Left forelimb (tissue), 1 donor: ENCODE data around the gene ATP10A.

Experiments
- DNase-seq: peaks from one replicate; pipeline ENCODE4 v3.0.0-alpha.2; 2018; ENCODE audit warnings: low spot score

ATP10A gene

DNA sequence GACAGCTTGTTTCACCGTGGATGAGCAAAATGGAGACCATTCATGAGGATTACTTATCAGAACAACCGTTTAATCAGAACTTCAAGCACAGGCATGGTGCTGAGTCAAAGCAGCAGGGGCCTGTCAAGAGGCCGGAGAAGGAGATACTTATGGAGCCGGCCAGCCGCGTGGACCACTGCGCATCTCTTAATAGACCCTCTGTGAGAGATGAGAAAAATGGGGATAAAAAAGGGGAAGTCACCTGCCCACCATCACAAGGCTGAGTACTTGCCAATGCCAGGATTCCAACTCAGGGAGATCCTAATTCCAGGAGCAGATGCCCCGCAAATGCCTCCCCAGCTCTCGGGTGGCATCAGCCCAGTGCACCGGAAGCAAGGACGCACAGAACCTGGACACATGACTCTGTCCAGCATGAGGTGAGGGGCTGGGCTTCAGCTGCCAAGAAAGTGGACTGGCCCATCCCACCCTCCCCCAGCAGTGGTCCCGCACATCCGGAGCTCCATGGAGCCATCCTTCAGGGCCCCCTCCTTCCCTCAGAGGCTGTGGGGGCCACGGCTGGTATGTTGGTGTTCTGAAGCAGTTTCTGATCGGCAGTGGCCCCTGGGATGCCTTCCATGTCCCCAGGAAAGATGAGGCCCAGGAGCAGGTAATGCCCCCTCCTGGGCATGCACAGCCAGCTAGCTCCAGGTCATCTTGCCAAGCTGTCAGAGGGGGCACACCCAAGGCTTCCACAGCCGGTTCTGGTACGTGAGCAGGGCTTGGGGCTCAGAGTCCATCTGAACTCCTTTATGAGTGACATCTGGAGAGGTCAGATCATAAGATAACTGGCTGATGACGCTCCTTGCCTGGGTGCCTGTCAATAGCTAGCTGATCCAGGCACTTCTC is 143.8 kb downstream of the ATP10A start:
- no peak for DNase-seq

DNA sequence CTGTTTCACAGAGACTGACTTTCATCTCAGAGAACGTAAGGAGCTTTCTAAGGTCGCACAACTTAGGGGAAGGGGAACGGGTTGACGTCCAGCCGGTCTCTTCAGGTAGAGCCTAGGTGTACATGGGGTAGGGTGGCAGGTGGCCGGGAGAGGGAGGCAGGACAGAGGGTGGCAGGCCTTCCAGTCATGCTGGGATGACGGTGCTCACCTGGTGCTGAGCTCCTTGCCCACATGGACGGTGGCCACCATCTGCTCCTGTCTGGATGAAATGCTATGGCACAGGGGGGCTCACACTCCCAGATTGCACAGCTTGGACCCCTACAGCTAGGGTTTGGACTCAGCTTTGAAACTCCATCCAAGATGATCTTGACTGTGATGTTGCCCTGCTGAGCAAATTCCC is 144.5 kb downstream of the ATP10A start:
- DNase-seq: no peak

DNA sequence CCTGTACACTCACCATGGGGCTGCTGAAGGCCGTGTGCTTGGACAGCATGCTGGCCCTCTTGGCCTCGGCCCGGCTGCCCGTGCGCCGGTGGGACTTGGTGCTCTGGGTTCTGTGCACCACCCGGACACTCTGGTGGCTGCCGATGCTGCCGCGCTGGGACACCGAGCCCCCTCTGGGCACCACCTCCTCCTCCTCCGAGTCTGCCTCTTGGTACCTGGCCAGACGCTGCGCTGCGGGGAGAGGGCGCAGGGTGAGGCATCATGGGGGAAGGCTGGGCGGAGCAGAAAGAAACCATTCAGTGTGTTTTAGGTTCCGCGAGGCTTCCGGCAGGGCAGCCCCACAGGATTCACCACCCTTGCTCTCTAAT is 145.0 kb downstream of the ATP10A start:
- no peak for DNase-seq

DNA sequence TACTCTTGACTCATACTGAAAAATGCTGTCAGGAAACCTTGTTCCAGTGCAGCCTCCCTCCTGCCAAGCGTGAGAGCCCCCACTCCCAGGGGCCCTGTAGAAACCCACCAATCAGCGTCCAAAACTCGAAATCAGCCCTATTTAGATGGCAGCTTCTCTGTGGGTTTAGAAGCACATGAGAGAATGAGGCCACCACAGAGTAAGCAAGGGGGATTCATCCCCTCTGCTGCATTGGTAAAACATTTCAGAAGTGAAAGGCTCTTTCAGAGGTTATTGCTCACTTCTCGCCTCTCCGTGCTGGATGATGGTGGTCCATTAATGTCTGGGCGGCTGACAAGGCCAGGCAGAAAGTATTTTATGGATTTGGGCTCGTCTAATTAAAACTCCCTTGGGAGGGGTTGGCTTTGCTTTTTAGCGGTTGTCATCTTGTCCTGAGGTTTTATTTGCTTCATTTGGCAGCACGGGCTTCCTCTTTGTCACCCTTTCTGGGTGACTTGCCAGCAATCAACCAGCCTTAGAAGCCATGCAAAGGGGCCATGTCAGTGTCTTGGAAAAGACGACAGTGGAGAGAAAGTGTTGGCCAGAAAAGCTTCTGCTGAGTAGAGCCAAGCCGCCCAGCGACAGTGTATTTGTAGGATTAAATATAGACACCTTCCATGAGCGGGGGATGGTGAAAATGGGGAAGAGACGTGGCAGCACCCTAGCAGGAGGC is 145.5 kb downstream of the ATP10A start:
- DNase-seq: no peak

DNA sequence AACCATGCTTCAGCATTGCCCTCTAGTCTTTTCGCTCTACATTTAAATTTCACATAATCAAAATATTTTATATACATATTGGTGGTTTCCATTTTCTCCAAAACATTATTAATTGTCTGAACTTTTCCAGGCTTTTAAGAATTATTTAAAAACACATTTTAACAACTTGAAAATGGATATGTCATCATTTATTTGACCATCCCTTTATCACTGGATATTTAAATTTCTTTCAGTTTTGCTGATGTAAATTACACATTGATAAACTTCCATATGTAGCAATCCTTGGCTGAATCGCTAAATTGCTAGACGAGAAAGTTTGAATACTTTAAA is 146.0 kb downstream of the ATP10A start:
- DNase-seq: no peak

DNA sequence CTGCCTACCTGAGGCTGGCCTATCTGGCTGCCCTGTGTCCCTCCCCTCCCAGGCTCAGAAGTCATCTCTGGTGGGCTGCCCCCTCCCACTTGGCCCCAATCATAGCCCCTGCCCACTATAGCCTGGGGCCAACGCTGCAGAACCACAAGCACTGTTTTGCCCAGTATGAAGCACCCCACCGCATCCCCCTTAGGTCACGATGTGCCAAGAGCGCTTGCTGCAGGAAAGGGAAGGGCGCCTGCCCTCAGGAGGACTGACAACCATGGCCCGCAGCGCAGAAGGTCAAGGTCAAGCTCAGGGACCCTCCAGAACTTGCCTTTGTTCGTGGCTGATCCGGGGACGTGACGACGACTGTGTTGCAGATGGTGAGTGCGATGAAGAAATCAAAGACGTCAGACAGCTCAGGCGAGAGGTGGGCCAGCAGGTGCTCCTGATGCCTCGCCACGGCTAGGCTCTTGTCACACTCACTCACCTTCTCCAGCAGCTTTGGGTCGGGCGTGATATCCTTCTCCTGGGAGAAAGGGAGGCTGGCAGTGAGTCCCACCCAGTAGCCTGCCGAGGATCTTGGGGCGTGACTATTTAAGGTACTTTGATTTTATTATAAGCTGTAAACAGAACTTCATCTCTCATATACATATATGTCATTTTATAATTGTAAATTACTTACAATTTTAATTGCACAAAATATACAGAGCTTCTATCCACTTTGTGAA is 146.6 kb downstream of the ATP10A start:
- no peak for DNase-seq

DNA sequence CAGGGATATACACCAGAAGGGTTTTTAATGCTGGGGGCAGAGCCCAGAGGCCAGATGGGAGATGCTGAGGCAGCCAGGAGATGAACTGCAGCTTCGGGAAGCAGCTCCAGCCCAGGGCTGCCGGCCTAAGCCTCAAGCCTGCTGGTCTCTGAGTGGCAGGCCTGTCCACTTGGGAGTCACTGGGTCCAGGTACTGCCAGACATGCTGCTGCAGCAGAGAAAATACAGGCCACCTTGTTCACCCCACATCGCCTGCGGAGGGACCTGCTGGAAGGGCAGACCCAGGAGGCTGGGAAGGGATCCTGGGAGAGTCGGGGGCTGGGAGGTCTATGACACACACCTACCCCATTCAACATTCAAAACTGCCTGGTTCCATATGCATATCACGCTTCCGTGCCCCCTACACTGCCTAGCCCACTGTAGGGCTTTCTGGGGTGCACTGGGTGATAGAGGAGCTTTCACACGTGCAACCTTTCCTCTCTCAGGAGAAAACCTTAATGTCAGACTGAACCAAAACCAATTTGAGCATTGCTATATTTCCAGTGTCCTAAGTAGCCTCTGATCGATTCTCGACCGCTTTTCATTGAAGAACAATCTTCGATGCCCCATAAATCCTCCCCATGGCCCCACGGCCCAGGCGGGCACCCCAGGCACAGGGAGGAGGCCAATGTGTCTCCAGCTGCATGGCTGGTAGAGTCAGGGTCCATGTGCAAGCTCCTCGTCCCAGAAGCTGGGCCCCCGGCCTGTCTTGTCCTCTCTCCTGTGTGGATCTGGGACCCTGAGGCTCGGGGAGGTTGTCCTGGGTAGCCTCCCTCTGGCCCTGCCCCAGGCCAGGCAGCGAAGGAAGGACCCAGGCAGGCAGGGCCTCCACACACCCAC is 147.4 kb downstream of the ATP10A start:
- no peak for DNase-seq

DNA sequence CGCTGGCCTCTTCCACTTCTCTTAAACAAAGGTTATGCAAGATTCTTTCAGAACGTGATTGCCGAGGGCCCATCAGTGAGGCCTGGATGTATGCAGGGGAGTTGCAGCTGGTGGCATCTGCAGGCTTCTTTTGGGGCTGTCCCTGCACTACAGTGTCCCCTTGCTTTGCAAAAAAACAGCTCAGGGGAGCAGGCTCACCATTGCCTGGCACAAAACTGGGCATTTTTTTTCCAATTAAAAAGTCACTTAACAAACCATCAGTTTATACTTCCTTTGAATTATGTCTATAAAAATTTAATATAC is 148.6 kb downstream of the ATP10A start:
- DNase-seq: no peak

DNA sequence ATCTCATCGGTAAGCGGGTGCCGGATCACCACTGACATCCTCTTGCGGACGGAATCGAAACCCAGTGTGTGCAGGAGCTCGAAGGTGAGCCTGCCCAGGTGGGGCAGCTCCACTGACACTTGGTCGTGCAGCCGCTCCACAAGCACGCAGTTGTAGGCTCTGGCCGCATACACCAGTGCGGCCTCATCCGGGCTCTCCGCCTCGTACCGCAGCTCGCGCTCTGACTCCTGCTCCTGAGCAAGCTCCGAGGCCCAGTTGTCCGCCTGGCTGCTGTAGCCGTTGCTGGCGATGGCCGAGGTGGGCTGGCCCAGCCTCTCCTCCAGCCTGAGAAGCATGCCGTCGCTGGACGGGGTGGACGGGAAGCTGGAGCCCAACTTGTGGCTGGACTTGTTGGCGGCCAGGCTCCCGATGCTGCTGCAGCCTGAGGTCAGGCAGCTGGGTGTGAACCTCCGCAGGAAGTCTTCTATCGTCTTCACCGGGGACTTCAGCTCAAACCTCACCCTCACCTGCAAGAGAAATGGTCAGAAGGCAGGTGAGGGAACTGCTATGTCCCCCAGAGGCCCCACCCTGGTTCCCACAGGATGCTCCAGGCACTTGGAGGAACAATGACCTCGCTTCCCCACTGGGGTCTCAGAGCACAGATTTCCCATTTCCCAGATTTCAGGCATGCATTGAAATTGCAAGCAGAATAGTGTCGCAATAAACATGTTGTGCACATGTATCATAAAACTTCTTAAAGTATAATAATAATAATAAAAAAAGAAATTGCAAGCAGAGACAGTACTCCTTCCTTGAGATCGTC is 149.2 kb downstream of the ATP10A start:
- DNase-seq: no peak

- DNase-seq: no peak
These were observed 150.2 kb downstream of the ATP10A start for GRCh38 chr15:25712961-25713355.

DNA sequence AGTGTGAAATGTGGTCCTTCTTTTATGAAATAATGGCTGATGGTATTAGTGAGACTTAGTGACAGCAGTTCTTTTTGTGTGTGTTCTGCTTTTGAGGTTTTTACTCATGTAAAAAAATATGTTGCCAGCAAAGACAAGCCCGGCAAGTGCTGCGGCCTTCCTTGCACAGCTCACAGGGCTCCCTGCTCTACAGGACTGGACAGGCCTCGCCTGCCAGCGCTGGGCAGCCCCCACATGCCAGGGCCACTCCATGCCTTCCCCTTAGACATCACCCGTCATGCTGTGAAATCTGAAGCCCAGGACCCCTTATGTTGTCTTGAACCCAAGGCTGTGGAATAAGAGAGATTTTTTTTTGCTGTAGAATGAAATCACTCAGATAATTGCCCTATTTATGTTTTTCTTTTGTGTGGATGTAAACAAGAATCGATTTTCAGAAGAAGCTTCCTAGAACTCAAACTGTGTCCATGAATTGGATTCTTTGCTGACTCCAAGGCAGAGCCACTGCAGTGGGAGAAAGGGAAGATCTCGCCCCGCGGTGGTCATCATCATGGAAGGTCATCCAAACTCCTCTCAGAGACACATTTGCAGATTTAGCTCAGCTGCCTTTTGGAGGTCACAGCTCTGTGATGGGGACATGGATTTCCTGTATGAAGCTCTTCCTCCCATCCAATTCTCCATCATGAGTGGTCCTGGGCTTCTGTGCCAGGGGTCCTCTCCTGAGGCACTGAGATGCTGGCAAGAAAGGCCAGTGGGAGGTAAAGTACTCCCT is 150.8 kb downstream of the ATP10A start:
- no peak for DNase-seq

GRCh38 chr15:25711691-25712090 is 151.4 kb downstream of the ATP10A start:
- peak; percentile 34 for DNase-seq

- DNase-seq: peak; percentile 36
These were observed 152.0 kb downstream of the ATP10A start for GRCh38 chr15:25711164-25711563.

DNA sequence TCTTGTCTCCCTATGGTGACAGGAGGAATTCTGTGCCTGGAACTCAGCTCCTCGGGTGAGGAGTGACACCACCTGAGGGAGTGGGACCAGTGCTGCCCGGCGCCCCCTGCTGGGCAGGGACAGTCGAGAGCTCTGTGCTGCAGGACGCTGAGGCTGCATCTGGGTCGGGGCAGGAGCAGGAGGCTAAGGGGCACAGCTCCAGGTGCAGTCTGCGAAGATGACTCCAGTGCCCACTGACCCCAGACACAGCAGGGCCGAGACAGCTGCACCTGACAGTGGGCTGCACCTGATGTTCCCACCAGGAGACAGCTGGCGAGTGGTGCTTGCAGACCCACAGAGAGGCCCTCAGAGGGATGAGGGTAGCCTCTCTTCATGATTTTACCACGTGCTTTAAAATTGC is 152.9 kb downstream of the ATP10A start:
- no peak for DNase-seq

GRCh38 chr15:25709437-25710159 is 153.5 kb downstream of the ATP10A start:
- no peak for DNase-seq

DNA sequence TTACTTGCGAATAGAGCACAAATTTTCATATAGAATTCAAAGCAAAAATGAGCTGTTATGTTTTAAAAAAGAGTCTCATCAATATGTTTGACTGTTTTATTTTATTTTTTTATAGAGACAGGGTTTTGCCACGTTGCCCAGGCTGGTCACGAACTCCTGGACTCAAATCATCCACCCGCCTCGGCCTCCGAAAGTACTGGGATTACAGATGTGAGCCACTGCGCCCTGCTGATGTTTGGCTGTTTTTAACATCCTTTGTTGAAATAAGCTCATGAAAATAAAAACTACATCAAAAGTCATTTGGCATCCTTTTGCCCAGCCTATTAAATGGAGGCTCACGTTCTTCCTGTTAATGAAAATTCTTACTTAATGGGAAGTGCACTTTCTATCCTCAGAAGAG is 154.7 kb downstream of the ATP10A start:
- DNase-seq: no peak

DNA sequence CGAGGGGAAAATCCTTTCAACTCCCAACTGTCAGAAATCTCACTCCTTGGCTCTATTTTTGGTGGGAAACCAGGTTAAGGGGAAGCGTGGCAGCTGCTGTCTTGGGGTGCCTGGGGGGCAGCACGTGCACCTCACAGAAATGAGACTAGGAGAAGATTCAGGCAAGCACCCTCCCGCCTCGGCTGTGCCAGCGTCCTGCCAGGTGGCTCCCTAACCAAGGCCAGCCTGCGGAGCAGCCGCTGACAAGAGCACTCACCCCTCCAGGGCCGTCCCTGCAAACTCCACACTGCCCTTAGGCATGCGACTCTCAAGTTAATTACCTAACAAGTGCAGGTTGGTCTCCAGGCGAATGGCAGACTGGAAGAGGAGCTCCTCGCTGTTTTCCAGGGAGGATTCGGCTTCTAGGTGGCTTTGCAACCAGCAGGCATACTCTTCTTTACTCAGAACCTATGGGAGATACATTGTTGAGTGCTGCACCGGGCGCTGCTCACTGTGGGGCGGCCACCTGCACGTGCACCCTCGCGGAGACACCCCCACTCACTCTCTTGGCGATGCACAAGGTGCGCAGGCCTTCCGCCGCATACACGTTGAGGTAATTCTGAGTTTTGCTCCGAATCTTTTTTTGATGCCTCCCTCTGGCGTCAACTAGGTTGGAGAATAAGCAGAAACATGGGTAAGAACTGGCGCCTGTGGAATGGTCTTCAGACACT is 155.3 kb downstream of the ATP10A start:
- peak; percentile 50 for DNase-seq

DNA sequence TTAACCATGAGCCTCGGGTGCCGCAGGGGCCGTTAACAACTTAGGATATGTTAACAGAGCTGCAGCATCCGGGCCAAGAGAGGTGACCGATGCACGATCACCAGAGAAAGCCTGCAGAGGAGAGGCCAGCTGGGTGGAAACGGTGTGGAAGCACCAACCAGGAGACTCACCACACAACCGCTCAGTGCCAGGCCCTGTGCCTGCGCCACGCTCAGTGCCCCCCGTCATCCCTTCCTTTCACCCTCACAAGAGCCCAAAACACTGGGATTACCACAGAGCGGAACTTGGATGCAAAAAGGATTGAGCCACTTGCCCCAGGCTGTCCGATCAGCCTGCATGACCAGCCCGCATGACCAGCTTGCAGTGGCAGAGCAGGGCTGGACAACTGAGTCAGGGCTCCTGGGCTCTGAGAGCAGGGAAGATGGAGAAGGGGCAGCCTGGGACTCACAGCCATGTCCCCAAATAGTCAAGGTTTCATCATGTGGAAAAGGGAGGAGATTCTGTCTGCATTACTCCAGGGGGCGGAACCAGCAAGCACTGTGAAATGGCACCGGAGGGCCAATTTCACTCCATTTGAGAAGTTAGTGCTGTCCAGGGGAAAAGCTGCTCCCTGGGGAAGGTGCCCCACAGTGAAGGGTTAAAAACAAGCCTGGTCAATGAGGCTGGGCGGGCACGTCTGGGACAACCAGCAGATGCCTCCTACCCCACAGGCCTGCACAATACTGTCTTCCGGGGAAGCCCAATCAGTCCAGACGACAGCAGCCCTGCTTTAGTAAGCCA is 156.8 kb downstream of the ATP10A start:
- DNase-seq: peak; percentile 56
